Karpas-422 (cell line): ENCODE results near the gene GNB3. TPM values are rescaled to one million over a fixed set of nuclear protein-coding genes. Genes with fewer than 3 reads are reported as not detected.
A peak's percentile ranks its signal among the peaks of the same experiment; 100 is the strongest.

ENCODE experiments used
- DNase-seq: peaks from one replicate; pipeline ENCODE4 v3.0.0-alpha.2; 2015
- H2AFZ ChIP-seq: fragments of 200-600 bp; sonication (generic); 2 replicates; pipeline ENCODE4 v1.6.1; 2014; ENCODE audit warnings: antibody characterized with exemption, low read length, mixed read lengths
- H3K27ac ChIP-seq: fragments of 200-600 bp; sonication (generic); 2 replicates; pipeline ENCODE4 v1.5.1; 2014; ENCODE audit warnings: mild to moderate bottlenecking, low read length, moderate library complexity
- H3K27me3 ChIP-seq: fragments of 200-600 bp; sonication (generic); 2 replicates; pipeline ENCODE4 v1.6.1; 2014; ENCODE audit warnings: low read length, mixed read lengths
- H3K36me3 ChIP-seq: fragments of 200-600 bp; sonication (generic); 2 replicates; pipeline ENCODE4 v1.6.1; 2014; ENCODE audit warnings: low read length, mixed read lengths; ENCODE audit not compliant: insufficient read depth
- H3K4me1 ChIP-seq: fragments of 200-600 bp; sonication (generic); 2 replicates; pipeline ENCODE4 v1.6.1; 2014; ENCODE audit warnings: mild to moderate bottlenecking, low read length, mixed read lengths
- H3K4me2 ChIP-seq: fragments of 200-600 bp; sonication (generic); 2 replicates; pipeline ENCODE4 v1.6.1; 2014; ENCODE audit warnings: low read length, low read depth, mild to moderate bottlenecking; ENCODE audit not compliant: poor library complexity, severe bottlenecking
- H3K4me3 ChIP-seq: fragments of 200-600 bp; sonication (generic); 2 replicates; pipeline ENCODE4 v1.5.1; 2014; ENCODE audit warnings: mild to moderate bottlenecking, antibody characterized with exemption, low read length, mixed read lengths
- H3K79me2 ChIP-seq: fragments of 200-600 bp; sonication (generic); 2 replicates; pipeline ENCODE4 v1.6.1; 2014; ENCODE audit warnings: mild to moderate bottlenecking, low read length, mixed read lengths
- H3K9ac ChIP-seq: fragments of 200-600 bp; sonication (generic); 2 replicates; pipeline ENCODE4 v1.6.0; 2014; ENCODE audit warnings: low read length
- H3K9me2 ChIP-seq: fragments of 200-600 bp; sonication (generic), shearing (Covaris generic); replicated peaks from 2 replicates; pipeline ENCODE4 v1.6.0; 2014; ENCODE audit warnings: mild to moderate bottlenecking, low read length, moderate library complexity; ENCODE audit not compliant: insufficient read depth
- H3K9me3 ChIP-seq: fragments of 300-700, 200-600 bp; sonication (generic); 2 replicates; pipeline ENCODE4 v1.6.1; 2014; ENCODE audit warnings: low read length, mixed read lengths
- H4K20me1 ChIP-seq: fragments of 200-600 bp; sonication (generic); 2 replicates; pipeline ENCODE4 v1.6.1; 2014; ENCODE audit warnings: mild to moderate bottlenecking, antibody characterized with exemption, low read length, low read depth; ENCODE audit not compliant: insufficient read depth
- total RNA-seq: library from RNA; depleted of rRNA; stranded (reverse); fragments of >200 nt; shearing (Covaris generic); gene quantifications from 2 replicates; pipeline ENCODE4 v1.2.3, GENCODE V29; 2014; ENCODE audit warnings: low replicate concordance

Gene GNB3
- total RNA-seq, 1 experiment from 2014 or later = 14.9 TPM

DNA sequence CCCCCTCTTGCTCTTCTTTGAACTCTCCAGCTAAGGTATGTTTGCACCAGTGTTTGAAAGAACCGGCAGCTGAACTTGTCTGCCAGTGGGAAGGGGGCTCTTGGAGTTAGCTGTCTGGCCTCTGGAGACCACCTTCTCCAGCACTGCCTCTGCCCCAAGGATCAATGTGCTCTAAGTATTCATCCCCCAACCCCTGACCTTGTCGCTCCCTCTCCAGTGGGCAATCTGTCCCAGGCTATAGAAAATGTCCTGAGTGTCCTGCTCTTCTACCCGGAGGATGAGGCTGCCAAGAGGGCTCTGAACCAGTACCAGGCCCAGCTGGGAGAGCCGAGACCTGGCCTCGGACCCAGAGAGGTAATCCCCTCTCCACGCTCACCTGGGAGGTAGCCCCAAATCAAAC, 9.7 kb upstream of the GNB3 start:
- Histone ChIP-seq H3K4me3 (no peak overlapping the region), H4K20me1 (no peaks in the 10 kb centered on the region), H3K36me3 (no peaks in the 10 kb centered on the region), H3K9me2 (no peaks in the 10 kb centered on the region), H3K9ac (no peak overlapping the region), H3K9me3 (no peaks in the 10 kb centered on the region), H3K27ac (no peak overlapping the region), H3K4me1 (peaks cover 49% of the 10 kb centered on the region), H3K79me2 (no peaks in the 10 kb centered on the region), H2AFZ (no peak overlapping the region), H3K27me3 (no peaks in the 10 kb centered on the region), H3K4me2 (no peak overlapping the region)
- DNase-seq = no peak

- Histone ChIP-seq H3K4me3 (no peak overlapping the region), H3K27me3 (no peaks in the 10 kb centered on the region), H3K4me2 (peak overlapping the region; percentile 42), H2AFZ (no peak overlapping the region), H3K27ac (no peak overlapping the region), H4K20me1 (no peaks in the 10 kb centered on the region), H3K9me2 (no peaks in the 10 kb centered on the region), H3K36me3 (no peaks in the 10 kb centered on the region), H3K9ac (0 out of 2 replicates have a peak overlapping the region, but pooled peaks have one; percentile 15), H3K9me3 (no peaks in the 10 kb centered on the region), H3K79me2 (no peaks in the 10 kb centered on the region), H3K4me1 (peaks cover 50% of the 10 kb centered on the region)
- DNase-seq = no peak
These were observed 9.2 kb upstream of the GNB3 start for GRCh38 chr12:6831450-6831995.

GRCh38 chr12:6832125-6832524, 8.6 kb upstream of the GNB3 start:
- no peak for DNase-seq
- no peak overlapping the region for H3K4me3 ChIP-seq
- H3K36me3 ChIP-seq = no peaks in the 10 kb centered on the region
- no peaks in the 10 kb centered on the region for H3K79me2 ChIP-seq
- H3K27ac ChIP-seq = no peak overlapping the region
- no peak overlapping the region for H2AFZ ChIP-seq
- no peaks in the 10 kb centered on the region for H3K9me3 ChIP-seq
- no peaks in the 10 kb centered on the region for H3K9me2 ChIP-seq
- H3K4me1 ChIP-seq = peaks cover 47% of the 10 kb centered on the region
- no peaks in the 10 kb centered on the region for H3K27me3 ChIP-seq
- H4K20me1 ChIP-seq = no peaks in the 10 kb centered on the region
- peak overlapping the region; percentile 42 for H3K4me2 ChIP-seq
- H3K9ac ChIP-seq = 0 out of 2 replicates have a peak overlapping the region, but pooled peaks have one; percentile 17

GRCh38 chr12:6833189-6833890, 7.4 kb upstream of the GNB3 start:
- Histone ChIP-seq H3K9me2 (no peaks in the 10 kb centered on the region), H3K9ac (no peak overlapping the region), H4K20me1 (no peaks in the 10 kb centered on the region), H3K79me2 (no peaks in the 10 kb centered on the region), H3K9me3 (no peaks in the 10 kb centered on the region), H3K36me3 (no peaks in the 10 kb centered on the region), H3K4me3 (no peak overlapping the region), H3K27me3 (no peaks in the 10 kb centered on the region), H3K27ac (no peak overlapping the region), H3K4me2 (no peak overlapping the region), H3K4me1 (peaks cover 48% of the 10 kb centered on the region), H2AFZ (no peak overlapping the region)
- no peak for DNase-seq

DNA sequence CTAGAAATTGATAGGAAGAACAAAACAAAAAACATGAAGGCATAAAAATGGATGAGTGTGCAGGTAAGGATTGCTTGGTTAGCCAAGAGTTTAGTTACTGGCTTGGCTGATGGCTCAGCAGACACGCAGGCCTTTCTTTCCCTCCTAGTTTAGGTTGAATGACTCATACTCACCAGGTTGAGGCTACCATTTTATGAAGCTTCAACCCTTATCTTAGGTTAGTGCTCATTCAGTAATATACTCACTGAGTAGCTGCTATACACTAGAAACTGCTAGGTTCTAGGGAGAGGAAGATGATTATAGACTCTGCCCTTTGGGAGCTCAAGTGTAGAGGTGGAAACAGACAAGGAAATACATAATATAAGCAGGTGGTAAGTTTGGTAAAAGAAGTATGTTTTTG, 6.5 kb upstream of the GNB3 start:
- no peaks in the 10 kb centered on the region for H3K27me3 ChIP-seq
- H3K79me2 ChIP-seq = no peaks in the 10 kb centered on the region
- peaks cover 50% of the 10 kb centered on the region for H3K4me1 ChIP-seq
- H3K4me2 ChIP-seq = no peak overlapping the region
- no peak overlapping the region for H3K9ac ChIP-seq
- no peaks in the 10 kb centered on the region for H3K36me3 ChIP-seq
- no peak overlapping the region for H2AFZ ChIP-seq
- H3K9me2 ChIP-seq = no peaks in the 10 kb centered on the region
- H4K20me1 ChIP-seq = no peaks in the 10 kb centered on the region
- DNase-seq = no peak
- no peaks in the 10 kb centered on the region for H3K9me3 ChIP-seq
- H3K4me3 ChIP-seq = no peak overlapping the region
- no peak overlapping the region for H3K27ac ChIP-seq

DNA sequence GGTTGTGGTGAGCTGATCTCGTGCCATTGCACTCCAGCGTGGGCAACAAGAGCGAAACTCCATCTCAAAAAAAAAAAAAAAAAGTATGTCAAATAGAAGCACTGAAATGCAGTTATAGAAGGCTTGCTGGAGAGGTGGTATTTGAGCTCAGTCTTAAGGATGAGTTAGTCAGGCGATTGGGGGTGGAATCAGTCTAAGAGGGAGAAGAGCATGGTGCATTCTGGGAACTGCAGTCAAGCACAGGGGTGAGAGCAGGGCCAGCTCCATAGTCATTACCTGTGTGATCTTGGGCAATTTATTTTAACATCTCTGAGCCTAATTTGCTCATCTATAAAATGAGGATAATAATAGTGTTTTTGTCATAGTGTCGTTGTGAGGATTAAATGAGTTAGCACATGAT, 5.9 kb upstream of the GNB3 start:
- H3K9me2 ChIP-seq = no peaks in the 10 kb centered on the region
- no peaks in the 10 kb centered on the region for H3K79me2 ChIP-seq
- no peak for DNase-seq
- H3K27ac ChIP-seq = no peak overlapping the region
- no peak overlapping the region for H3K4me3 ChIP-seq
- H4K20me1 ChIP-seq = no peaks in the 10 kb centered on the region
- H3K9ac ChIP-seq = no peak overlapping the region
- H2AFZ ChIP-seq = no peak overlapping the region
- H3K4me1 ChIP-seq = peaks cover 49% of the 10 kb centered on the region
- no peak overlapping the region for H3K4me2 ChIP-seq
- H3K36me3 ChIP-seq = no peaks in the 10 kb centered on the region
- H3K27me3 ChIP-seq = no peaks in the 10 kb centered on the region
- no peaks in the 10 kb centered on the region for H3K9me3 ChIP-seq

- H3K27me3 ChIP-seq = no peaks in the 10 kb centered on the region
- DNase-seq = no peak
- H3K36me3 ChIP-seq = no peaks in the 10 kb centered on the region
- H3K79me2 ChIP-seq = peaks cover 7% of the 10 kb centered on the region; the same call in 1 of the 2 replicates
- no peaks in the 10 kb centered on the region for H3K9me2 ChIP-seq
- no peak overlapping the region for H3K27ac ChIP-seq
- no peak overlapping the region for H2AFZ ChIP-seq
- H3K4me1 ChIP-seq = peaks cover 57% of the 10 kb centered on the region
- no peak overlapping the region for H3K9ac ChIP-seq
- no peaks in the 10 kb centered on the region for H3K9me3 ChIP-seq
- H4K20me1 ChIP-seq = no peaks in the 10 kb centered on the region
- H3K4me3 ChIP-seq = no peak overlapping the region
- no peak overlapping the region for H3K4me2 ChIP-seq
These were observed 3.9 kb upstream of the GNB3 start for GRCh38 chr12:6836851-6837250.

GRCh38 chr12:6837370-6838060, 3.2 kb upstream of the GNB3 start:
- H3K36me3 ChIP-seq = no peaks in the 10 kb centered on the region
- H3K4me1 ChIP-seq = peaks cover 58% of the 10 kb centered on the region
- H3K27ac ChIP-seq = peak overlapping the region; percentile 100; the same call in 1 of the 2 replicates
- H3K9me3 ChIP-seq = no peaks in the 10 kb centered on the region
- H3K4me2 ChIP-seq = peak overlapping the region; percentile 88
- H3K27me3 ChIP-seq = no peaks in the 10 kb centered on the region
- no peaks in the 10 kb centered on the region for H4K20me1 ChIP-seq
- DNase-seq = no peak
- no peaks in the 10 kb centered on the region for H3K9me2 ChIP-seq
- no peak overlapping the region for H2AFZ ChIP-seq
- H3K79me2 ChIP-seq = peaks cover 7% of the 10 kb centered on the region; the same call in 1 of the 2 replicates
- H3K9ac ChIP-seq = no peak overlapping the region
- H3K4me3 ChIP-seq = no peak overlapping the region
